Karpas-422 (cell line): Measurements from ENCODE around the gene COL6A6. TPM values are rescaled to one million over a fixed set of nuclear protein-coding genes. Genes with fewer than 3 reads are reported as not detected.
"Not testable (repeated sequence)": the region's sequence is repeated elsewhere in the genome, so short reads cannot be mapped to it uniquely, and the experiment has no call there.

Source experiments
- DNase-seq: peaks from one replicate; pipeline ENCODE4 v3.0.0-alpha.2; 2015
- H2AFZ ChIP-seq: fragments of 200-600 bp; sonication (generic); 2 replicates; pipeline ENCODE4 v1.6.1; 2014; ENCODE audit warnings: antibody characterized with exemption, low read length, mixed read lengths
- H3K27ac ChIP-seq: fragments of 200-600 bp; sonication (generic); 2 replicates; pipeline ENCODE4 v1.5.1; 2014; ENCODE audit warnings: mild to moderate bottlenecking, low read length, moderate library complexity
- H3K27me3 ChIP-seq: fragments of 200-600 bp; sonication (generic); 2 replicates; pipeline ENCODE4 v1.6.1; 2014; ENCODE audit warnings: low read length, mixed read lengths
- H3K36me3 ChIP-seq: fragments of 200-600 bp; sonication (generic); 2 replicates; pipeline ENCODE4 v1.6.1; 2014; ENCODE audit warnings: low read length, mixed read lengths; ENCODE audit not compliant: insufficient read depth
- H3K4me1 ChIP-seq: fragments of 200-600 bp; sonication (generic); 2 replicates; pipeline ENCODE4 v1.6.1; 2014; ENCODE audit warnings: mild to moderate bottlenecking, low read length, mixed read lengths
- H3K4me2 ChIP-seq: fragments of 200-600 bp; sonication (generic); 2 replicates; pipeline ENCODE4 v1.6.1; 2014; ENCODE audit warnings: low read length, low read depth, mild to moderate bottlenecking; ENCODE audit not compliant: poor library complexity, severe bottlenecking
- H3K4me3 ChIP-seq: fragments of 200-600 bp; sonication (generic); 2 replicates; pipeline ENCODE4 v1.5.1; 2014; ENCODE audit warnings: mild to moderate bottlenecking, antibody characterized with exemption, low read length, mixed read lengths
- H3K79me2 ChIP-seq: fragments of 200-600 bp; sonication (generic); 2 replicates; pipeline ENCODE4 v1.6.1; 2014; ENCODE audit warnings: mild to moderate bottlenecking, low read length, mixed read lengths
- H3K9ac ChIP-seq: fragments of 200-600 bp; sonication (generic); 2 replicates; pipeline ENCODE4 v1.6.0; 2014; ENCODE audit warnings: low read length
- H3K9me2 ChIP-seq: fragments of 200-600 bp; sonication (generic), shearing (Covaris generic); replicated peaks from 2 replicates; pipeline ENCODE4 v1.6.0; 2014; ENCODE audit warnings: mild to moderate bottlenecking, low read length, moderate library complexity; ENCODE audit not compliant: insufficient read depth
- H3K9me3 ChIP-seq: fragments of 300-700, 200-600 bp; sonication (generic); 2 replicates; pipeline ENCODE4 v1.6.1; 2014; ENCODE audit warnings: low read length, mixed read lengths
- H4K20me1 ChIP-seq: fragments of 200-600 bp; sonication (generic); 2 replicates; pipeline ENCODE4 v1.6.1; 2014; ENCODE audit warnings: mild to moderate bottlenecking, antibody characterized with exemption, low read length, low read depth; ENCODE audit not compliant: insufficient read depth
- total RNA-seq: library from RNA; depleted of rRNA; stranded (reverse); fragments of >200 nt; shearing (Covaris generic); gene quantifications from 2 replicates; pipeline ENCODE4 v1.2.3, GENCODE V29; 2014; ENCODE audit warnings: low replicate concordance

COL6A6 gene
- total RNA-seq, 1 experiment from 2014 or later, result not detected

DNA sequence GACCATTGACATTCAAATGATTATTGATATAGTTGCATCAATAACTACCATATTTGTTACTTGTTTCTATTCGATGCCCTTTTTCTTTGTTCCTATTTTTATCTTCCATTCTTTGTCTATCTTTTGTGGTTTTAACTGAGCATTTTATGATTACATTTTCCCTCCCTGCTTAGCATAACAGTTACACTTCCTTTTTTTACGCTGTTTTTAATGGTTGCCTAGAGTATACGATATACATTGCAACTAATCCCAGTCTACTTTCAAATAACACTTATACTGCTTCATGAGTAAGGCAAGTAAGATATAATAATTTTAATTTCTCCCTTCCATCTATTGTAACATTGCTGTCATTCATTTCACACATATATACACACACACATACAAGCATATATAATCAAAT, 26.3 kb downstream of the COL6A6 start:
- no peak overlapping the region for H3K9ac ChIP-seq
- H3K27me3 ChIP-seq, result no peaks in the 10 kb centered on the region
- H2AFZ ChIP-seq, result no peak overlapping the region
- H3K4me1 ChIP-seq, result no peaks in the 10 kb centered on the region
- DNase-seq, result no peak
- no peak overlapping the region for H3K4me2 ChIP-seq
- H3K79me2 ChIP-seq, result no peaks in the 10 kb centered on the region
- no peaks in the 10 kb centered on the region for H3K9me3 ChIP-seq
- no peaks in the 10 kb centered on the region for H3K36me3 ChIP-seq
- H3K4me3 ChIP-seq, result no peak overlapping the region
- H3K9me2 ChIP-seq, result no peaks in the 10 kb centered on the region
- no peak overlapping the region for H3K27ac ChIP-seq
- H4K20me1 ChIP-seq, result no peaks in the 10 kb centered on the region

DNA sequence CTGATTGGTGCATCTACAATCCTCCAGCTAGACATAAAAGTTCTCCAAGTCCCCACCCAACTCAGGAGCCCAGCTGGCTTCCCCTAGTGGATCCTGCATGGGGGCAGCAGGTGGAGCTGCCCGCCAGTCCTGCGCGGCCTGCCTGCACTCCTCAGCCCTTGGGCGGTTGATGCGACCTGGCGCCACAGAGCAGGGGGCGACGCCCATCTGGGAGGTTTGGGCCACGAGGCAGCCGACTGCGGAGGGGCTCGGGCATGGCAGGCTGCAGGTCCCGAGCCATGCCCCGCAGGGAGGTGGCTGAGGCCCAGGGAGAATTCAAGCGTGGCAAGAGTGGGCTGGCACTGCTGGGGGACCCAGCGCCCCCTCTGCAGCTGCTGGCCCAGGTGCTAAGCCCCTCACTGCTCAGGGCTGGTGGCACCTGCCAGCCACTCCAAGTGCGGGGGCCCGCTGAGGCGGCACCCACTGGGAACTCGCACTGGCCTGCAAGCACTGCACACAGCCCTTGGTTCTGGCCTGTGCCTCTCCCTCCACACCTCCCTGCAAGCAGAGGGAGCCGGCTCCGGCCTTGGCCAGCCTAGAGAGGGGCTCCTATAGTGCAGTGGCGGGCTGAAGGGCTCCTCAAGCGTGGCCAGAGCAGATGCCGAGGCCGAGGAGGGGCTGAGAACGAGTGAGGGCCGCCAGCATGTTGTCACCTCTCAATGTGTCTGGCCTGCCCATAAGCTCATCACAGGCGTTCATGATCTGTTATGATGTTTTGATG, 30.1 kb downstream of the COL6A6 start:
- Histone ChIP-seq H3K4me1 (no peaks in the 10 kb centered on the region), H3K27me3 (no peaks in the 10 kb centered on the region), H3K79me2 (no peaks in the 10 kb centered on the region), H3K4me2 (no peak overlapping the region), H3K9ac (no peak overlapping the region), H3K4me3 (no peak overlapping the region), H3K36me3 (no peaks in the 10 kb centered on the region), H3K9me2 (no peaks in the 10 kb centered on the region), H3K9me3 (no peaks in the 10 kb centered on the region), H3K27ac (no peak overlapping the region), H4K20me1 (no peaks in the 10 kb centered on the region), H2AFZ (no peak overlapping the region)
- DNase-seq, result no peak

DNA sequence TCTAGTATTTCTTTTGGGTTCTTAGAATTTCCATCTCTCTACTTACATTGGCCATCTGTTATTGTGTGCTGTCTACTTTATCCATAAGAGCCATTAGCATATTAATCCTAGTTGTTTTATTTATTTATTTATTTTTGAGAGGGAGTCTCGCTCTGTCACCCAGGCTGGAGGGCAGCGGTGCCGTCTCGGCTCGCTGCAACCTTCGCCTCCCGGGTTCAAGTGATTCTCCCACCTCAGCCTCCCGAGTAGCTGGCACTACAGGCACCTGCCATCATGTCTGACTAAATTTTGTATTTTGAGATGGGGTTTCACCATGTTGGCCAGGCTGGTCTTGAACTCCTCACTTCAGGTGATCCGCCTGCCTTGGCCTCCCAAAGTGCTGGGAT, 30.7 kb downstream of the COL6A6 start:
- not testable (repeated sequence) for H3K79me2 ChIP-seq, H3K4me1 ChIP-seq, H3K4me3 ChIP-seq, DNase-seq, H3K9me2 ChIP-seq, H3K9me3 ChIP-seq, H4K20me1 ChIP-seq, H2AFZ ChIP-seq, H3K36me3 ChIP-seq, H3K27ac ChIP-seq, H3K27me3 ChIP-seq, H3K9ac ChIP-seq, H3K4me2 ChIP-seq

DNA sequence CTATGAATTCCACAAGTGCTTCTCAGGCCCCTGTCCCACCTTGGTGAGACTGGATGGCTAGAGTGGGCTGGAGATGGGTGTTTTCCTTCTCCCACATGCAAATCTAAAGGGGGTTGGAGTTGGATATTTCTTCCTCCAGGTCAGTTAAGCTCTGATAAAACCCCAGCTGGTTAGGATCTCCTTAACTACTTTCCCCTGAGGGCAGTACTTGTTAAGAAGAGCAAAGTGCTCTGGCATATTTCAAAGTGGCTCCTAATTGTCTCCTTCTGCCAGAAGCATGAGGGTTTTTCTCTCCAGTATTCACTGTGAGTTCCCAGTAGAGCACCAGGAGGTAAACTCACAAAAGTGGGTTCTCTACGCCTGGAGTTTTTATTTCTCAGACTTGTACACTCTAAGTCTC, 31.4 kb downstream of the COL6A6 start:
- Histone ChIP-seq H3K9me2 (no peaks in the 10 kb centered on the region), H4K20me1 (no peaks in the 10 kb centered on the region), H3K9ac (no peak overlapping the region), H3K36me3 (no peaks in the 10 kb centered on the region), H3K9me3 (no peaks in the 10 kb centered on the region), H3K79me2 (no peaks in the 10 kb centered on the region), H3K27ac (no peak overlapping the region), H2AFZ (no peak overlapping the region), H3K4me3 (no peak overlapping the region), H3K27me3 (no peaks in the 10 kb centered on the region), H3K4me1 (no peaks in the 10 kb centered on the region), H3K4me2 (no peak overlapping the region)
- no peak for DNase-seq

GRCh38 chr3:130557336-130558035, 40.5 kb downstream of the COL6A6 start:
- no peaks in the 10 kb centered on the region for H3K36me3 ChIP-seq
- no peak for DNase-seq
- no peaks in the 10 kb centered on the region for H4K20me1 ChIP-seq
- H3K4me1 ChIP-seq, result no peaks in the 10 kb centered on the region
- no peaks in the 10 kb centered on the region for H3K9me3 ChIP-seq
- no peaks in the 10 kb centered on the region for H3K9me2 ChIP-seq
- H3K79me2 ChIP-seq, result no peaks in the 10 kb centered on the region
- H3K4me2 ChIP-seq, result no peak overlapping the region
- no peaks in the 10 kb centered on the region for H3K27me3 ChIP-seq
- H2AFZ ChIP-seq, result no peak overlapping the region
- no peak overlapping the region for H3K27ac ChIP-seq
- H3K9ac ChIP-seq, result no peak overlapping the region
- H3K4me3 ChIP-seq, result no peak overlapping the region

DNA sequence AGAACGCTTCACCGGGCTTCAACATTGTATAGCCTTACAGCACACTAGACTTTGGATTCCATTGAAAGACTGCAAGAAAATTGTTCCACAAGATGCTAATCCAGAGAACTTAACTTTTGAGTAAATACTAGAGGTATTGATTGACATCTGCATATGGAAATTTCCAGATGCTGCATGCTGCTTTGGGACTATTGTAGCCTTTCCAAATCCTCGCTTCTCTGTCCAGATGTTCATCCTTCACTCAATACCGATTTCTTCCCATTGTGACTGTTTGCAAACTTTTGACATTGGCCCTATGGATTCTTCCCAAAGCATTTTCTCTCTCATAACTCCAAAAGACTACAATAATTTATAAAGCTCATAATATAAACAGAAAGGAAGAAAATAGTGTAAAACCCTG, 41.4 kb downstream of the COL6A6 start:
- DNase-seq, result no peak
- Histone ChIP-seq H3K27me3 (no peaks in the 10 kb centered on the region), H3K4me1 (no peaks in the 10 kb centered on the region), H3K9me2 (no peaks in the 10 kb centered on the region), H3K36me3 (no peaks in the 10 kb centered on the region), H3K9me3 (no peaks in the 10 kb centered on the region), H3K79me2 (no peaks in the 10 kb centered on the region), H2AFZ (no peak overlapping the region), H3K4me3 (no peak overlapping the region), H3K27ac (no peak overlapping the region), H3K9ac (no peak overlapping the region), H4K20me1 (no peaks in the 10 kb centered on the region), H3K4me2 (no peak overlapping the region)

- Histone ChIP-seq H3K9me2 (no peaks in the 10 kb centered on the region), H3K4me3 (no peak overlapping the region), H3K9me3 (no peaks in the 10 kb centered on the region), H3K9ac (no peak overlapping the region), H2AFZ (no peak overlapping the region), H3K27ac (no peak overlapping the region), H4K20me1 (no peaks in the 10 kb centered on the region), H3K4me1 (no peaks in the 10 kb centered on the region), H3K4me2 (no peak overlapping the region), H3K36me3 (no peaks in the 10 kb centered on the region), H3K27me3 (0 out of 2 replicates have a peak, but pooled peaks cover 3% of the 10 kb centered on the region), H3K79me2 (no peaks in the 10 kb centered on the region)
- DNase-seq, result no peak
Measured at GRCh38 chr3:130565224-130565623, 48.2 kb downstream of the COL6A6 start.
